ENCODE measurements around the gene MARCHF5. TPM values are rescaled to one million over a fixed set of nuclear protein-coding genes. Genes with fewer than 3 reads are reported as not detected.

The MARCHF5 gene
- total and polyA plus RNA-seq, 10 of the 15 experiments (the other 5 are each of a cell fraction or from before 2014, with no cell fraction given): 4.8 to 46.8 (median 19.0) TPM

- TF ChIP-seq PRDM15 (CRISPR knock-in tag; IDR thresholded peaks at IDR 0.05) (no peak), ZSCAN29 (IDR thresholded peaks at IDR 0.05) (no peak)
Observed at GRCh38 chr10:92316610-92317009, 25.6 kb downstream of the MARCHF5 start (continued).

- H3K4me3 ChIP-seq: no peak overlapping the region
- 98% methylated on average over 2 of the region's 2 CpGs for WGBS (ENCODE audit: insufficient coverage, insufficient replicate concordance, low lambda C conversion rate, missing lambda C conversion rate)
- H3K27ac ChIP-seq (ENCODE audit: control insufficient read depth, insufficient read depth): no peak overlapping the region
- intact Hi-C loops (cut with micrococcal nuclease; ENCODE audit: unreplicated experiment) (no loop called here), in situ Hi-C loops (cut with MboI) (no loop called here)
- no peaks in the 10 kb centered on the region for H3K4me1 ChIP-seq (ENCODE audit: control insufficient read depth, insufficient read depth, low read length)
- no peak overlapping the region for H3K4me2 ChIP-seq (ENCODE audit: control insufficient read depth, insufficient read depth)
- SMC1A ChIA-PET (ENCODE audit: uncharacterized antibody, unreplicated experiment): no interaction called here
- no peak for FAIRE-seq
- no peak for DNase-seq (ENCODE audit: low read depth, low spot score)
- TF ChIP-seq ETV6 (conservative IDR thresholded peaks at IDR 0.05 in 1 of 2, IDR thresholded peaks at IDR 0.05 in 1 of 2; ENCODE audit: borderline replicate concordance in 1 of 2, low read depth in 1 of 2): no peak
- H3K9ac ChIP-seq (ENCODE audit: control insufficient read depth, insufficient read depth, low read length): no peak overlapping the region
- no TSS peak for BruUV-seq (replicated peaks)
- no peak overlapping the region for H2AFZ ChIP-seq (ENCODE audit: control insufficient read depth, low read depth, low read length)
- no peaks in the 10 kb centered on the region; the same call in none of the 2 replicates for H3K79me2 ChIP-seq (ENCODE audit: control insufficient read depth, insufficient read depth, low read length)
- POLR2A ChIA-PET: no interaction called here
- CTCF ChIA-PET: interaction anchor here (1.3 kb wide), 1 partner anchor 235 kb away, joined by 3 read pairs; no protein-coding TSS in a partner anchor
- no peaks in the 10 kb centered on the region; the same call in 2 of the 3 replicates for H3K9me3 ChIP-seq (replicated peaks; ENCODE audit: control insufficient read depth, insufficient read depth, low read length)
- no peaks in the 10 kb centered on the region for H3K27me3 ChIP-seq (replicated peaks in 1 of 2; ENCODE audit: control insufficient read depth in 2 of 2, insufficient read depth in 2 of 2, low read length in 1 of 2)
- RAD21 ChIA-PET (ENCODE audit: unreplicated experiment): no interaction called here
- H4K20me1 ChIP-seq (ENCODE audit: control insufficient read depth, insufficient read depth): no peaks in the 10 kb centered on the region
- peaks cover 0 to 4% of the 10 kb centered on the region in 2 experiments; a peak in 1 of 4 replicates for H3K36me3 ChIP-seq (ENCODE audit: control insufficient read depth in 2 of 2, insufficient read depth in 2 of 2, low read length in 1 of 2)
- no peak for ATAC-seq
Observed at GRCh38 chr10:92323079-92323478, 32.1 kb downstream of the MARCHF5 start.

Measured in GM12878 (cell line).